ENCODE results near the gene PWWP2B.
"Not testable (repeated sequence)": the region's sequence is repeated elsewhere in the genome, so short reads cannot be mapped to it uniquely, and the experiment has no call there.

The PWWP2B gene

DNA sequence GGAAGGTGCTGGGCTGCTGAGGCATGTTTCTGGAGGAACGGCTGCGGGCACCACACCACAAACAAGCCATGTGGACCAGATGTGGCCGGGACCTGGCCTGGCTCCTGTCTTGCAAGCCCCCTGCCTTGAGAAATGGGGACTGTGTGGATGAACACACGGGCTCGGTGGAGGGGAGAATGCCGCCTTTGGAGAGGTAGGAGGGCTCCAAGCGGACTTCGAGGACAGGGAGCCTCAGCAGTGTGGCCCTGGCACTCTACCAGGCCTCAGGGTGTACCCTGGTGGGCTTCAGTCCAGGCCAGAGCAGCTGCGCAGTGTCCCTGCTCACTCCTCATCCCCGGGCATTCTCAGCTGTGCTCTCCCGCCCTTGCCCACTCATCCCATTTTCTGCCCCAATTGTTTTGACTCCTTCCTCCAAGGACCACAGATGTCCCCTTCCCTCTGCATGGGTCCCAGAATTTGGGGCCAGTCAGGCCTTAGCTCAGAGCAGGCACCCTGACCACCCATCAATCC, 31.5 kb downstream of the PWWP2B start:
- no peak for FAIRE-seq
- DNase-seq (ENCODE audit: insufficient read length, low spot score), result no peak

DNA sequence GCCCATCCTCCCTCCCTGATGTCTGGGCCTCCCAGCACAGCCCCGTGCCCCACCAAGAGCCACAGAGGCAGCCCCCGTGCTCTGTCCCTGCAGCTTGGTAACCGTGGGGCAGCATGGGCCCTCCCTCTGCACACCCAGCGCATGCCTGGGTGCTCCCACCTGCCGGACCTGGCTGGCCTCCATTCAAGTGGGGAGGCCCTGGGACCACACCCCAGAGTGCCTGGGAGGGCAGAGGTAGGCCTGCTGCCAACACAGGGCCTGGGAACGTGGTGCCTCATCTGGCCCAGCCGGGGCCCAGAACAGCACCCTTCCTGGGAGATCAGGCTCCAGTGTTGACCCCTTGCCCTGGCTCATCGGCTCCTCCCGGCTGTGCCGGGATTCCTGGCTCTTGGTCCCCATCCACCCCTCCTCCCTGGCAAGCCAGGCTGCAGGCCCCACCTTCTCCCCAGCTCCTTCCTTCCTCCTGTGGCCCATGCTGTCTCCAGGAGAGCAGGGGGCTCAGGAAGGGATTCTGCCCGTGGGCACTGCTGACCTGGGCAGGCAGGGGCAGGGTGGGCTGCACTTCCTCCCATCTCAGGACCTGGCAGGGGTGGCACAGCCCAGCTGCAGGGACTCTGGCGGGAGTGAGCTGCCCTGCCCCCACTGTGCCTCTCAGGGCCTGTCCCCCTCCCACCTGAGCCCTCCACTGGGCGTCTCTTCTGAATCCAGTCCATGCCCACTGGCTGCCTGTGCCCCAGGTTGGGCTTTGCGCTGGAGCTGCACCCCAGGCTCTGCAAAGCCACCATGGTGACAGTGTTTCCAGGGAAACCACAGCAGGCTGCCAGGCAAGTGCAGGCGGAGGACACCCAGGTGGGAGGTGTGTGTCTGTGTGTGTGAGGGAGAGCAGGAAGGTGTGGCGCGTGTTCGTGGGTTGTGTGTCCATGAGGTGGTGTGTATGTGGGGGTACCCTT, 32.6 kb downstream of the PWWP2B start:
- no peak for DNase-seq (ENCODE audit: insufficient read length, low spot score)
- FAIRE-seq, result no peak

DNA sequence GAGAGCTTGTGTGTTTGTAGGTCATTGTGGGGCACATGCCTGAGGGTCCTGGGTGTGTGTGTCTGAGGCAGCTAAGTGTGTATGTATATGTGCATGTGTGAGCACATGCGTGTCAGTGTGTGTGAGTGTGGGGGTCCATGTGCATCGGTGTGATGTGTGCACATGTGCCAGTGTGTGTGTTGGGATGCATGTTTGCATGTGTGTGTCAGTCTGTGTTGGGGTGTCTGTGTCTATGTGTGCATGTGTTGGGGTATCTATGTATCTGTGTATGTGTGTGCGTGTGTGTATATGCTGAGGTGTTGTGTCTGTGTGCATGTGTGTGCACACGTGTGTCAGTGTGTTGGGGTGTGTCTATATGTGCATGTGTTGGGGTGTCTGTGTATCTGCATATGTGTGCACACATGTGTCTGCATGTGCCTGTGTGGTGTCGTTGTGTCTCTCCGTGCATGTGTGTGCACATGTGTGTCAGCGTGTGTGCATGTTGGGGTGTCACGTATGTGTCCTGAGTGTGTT, 33.3 kb downstream of the PWWP2B start:
- no peak for DNase-seq (ENCODE audit: insufficient read length, low spot score)
- FAIRE-seq, result peak; percentile 76

DNA sequence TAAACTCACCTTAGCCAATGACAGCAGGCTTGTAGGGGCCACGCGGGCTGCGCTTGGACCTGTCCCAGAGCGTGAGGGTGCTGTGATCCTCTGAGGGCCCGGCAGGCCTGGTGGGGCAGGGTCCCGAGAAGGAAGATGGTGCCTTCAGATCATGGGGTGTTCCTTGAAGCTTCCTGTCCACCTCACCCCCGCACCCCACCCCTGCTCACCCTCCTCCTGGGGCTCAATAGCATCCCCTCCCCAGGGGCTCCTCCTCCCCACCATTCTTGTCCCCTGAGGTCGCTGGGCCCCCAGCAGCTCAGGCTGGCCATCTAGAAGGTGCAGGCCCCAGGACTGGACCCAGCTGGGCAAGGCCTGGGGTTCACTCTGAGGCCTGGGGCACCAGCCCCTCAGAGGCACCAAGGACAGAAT, 33.9 kb downstream of the PWWP2B start:
- FAIRE-seq, result no peak
- no peak for DNase-seq (ENCODE audit: insufficient read length, low spot score)

DNA sequence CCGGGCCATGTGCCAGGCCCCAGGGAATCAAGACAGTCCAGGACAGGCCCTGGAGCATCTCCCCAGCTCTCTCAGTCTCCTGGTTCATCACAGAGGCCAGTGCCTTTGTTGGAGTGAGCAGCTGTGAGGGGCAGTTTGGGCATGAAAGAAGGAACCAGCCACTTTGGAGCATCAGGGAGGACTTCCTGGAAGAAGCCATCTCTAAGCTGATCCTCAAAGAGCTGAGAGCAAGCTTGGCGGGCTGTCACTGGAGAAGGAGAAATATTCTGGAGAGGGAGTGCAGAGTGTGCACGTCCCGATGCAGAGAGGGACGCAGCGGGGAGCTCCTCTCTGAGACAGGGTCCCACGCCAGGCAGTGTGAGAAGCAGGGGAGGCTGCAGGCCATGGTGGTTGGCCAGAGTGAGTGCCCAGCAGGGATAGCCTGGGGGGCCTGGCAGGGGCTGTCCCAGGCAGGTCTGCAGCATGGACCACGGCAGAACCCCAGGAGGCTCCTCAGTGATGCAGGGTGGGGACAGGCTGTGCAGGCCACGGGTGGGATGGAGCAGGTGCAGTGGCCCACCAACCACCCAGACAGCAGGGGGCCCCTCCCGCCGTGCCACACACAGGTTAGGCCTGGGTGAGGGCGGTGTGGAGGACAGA, 34.7 kb downstream of the PWWP2B start:
- DNase-seq (ENCODE audit: insufficient read length, low spot score) (no peak), FAIRE-seq (no peak)

DNA sequence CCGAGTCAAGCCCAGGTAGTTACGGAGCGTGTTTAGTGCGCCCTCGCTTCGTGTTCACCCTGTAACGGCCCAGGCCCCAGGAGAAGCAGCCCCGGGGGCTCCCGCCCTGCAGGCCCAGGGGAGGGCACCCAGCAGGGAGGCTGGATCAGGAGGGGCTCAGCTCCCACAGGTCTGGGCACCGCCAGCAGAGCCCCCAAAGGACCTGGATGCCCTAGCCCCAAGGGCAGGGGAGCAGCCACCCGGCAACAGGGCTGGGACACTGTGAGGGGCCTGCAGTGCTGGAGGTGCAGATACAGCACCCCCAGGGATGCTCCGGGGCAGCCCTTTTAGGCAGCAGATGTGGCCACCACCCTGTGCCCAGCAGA, 35.2 kb downstream of the PWWP2B start:
- FAIRE-seq (no peak), DNase-seq (ENCODE audit: insufficient read length, low spot score) (no peak)

DNA sequence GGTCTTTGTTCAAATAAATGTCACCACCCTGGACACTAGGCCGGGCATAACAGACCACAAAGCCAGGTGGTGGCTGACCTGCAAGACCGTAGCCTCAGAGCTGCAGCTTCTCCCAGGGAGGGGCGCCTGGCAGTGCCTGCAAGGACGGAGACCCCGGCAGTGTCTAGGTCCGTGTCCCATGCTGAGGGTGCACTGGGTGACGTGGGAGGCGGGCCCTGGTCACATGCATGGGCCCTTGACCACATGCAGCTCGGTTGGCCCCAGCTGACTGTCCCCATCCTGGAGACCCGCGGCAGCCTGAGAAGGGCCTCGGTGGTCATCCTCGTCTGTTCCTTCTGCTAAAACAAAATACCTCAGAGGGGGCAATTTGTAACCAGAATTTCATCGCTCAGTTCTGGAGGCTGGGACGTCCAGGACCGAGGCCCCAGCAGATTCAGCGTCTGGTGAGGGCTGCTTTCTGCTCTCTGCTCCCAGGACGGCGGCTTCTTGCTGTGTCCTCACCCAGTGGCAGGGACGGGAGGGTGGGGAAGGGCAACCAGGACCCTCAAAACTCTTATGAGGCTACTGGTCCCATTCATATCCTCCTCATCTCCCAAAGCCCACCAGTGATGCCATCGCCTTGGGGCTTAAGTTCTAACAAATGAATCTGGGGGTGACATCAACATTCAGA, 36.8 kb downstream of the PWWP2B start:
- FAIRE-seq (no peak), DNase-seq (ENCODE audit: insufficient read length, low spot score) (no peak)

DNA sequence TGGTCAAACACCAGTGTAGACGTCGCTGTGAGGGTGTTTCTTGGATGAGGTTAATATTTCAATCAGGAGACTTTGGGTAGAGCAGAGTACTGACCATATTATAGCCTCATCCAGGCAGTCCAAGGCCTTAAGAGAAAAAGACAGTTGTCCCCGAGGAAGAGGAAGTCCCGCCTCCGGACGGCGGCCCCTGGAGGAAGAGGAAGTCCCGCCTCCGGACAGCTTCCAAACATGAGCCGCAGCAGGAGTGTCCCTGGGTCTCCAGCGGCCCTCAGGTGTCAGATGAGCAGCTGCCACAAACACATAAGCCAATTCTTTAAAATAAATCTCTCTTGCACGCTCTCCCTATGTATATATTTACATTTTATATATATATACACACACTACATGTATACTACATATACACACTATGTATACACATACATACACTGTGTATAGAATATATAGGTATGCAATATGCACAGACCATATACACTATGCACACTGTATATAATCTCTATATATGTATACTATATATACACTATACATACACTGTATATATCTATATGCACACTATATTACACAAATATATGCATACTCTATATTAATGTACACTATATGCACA, 37.5 kb downstream of the PWWP2B start:
- no peak for FAIRE-seq
- no peak for DNase-seq (ENCODE audit: insufficient read length, low spot score)

DNA sequence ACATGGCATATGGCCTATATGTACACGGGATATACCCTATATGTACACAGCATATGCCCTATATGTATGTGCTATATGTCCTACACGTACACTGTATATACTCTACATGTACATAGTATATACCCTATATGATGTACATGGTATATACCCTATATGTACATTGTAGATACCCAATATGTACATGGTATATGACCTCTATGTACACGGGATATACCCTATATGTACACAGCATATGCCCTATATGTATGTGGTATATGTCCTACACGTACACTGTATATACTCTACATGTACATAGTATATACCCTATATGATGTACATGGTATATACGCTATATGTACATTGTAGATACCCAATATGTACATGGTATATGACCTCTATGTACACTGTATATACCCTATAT, 38.3 kb downstream of the PWWP2B start:
- not testable (repeated sequence) for DNase-seq (ENCODE audit: insufficient read length, low spot score)
- peak; percentile 75 for FAIRE-seq

DNA sequence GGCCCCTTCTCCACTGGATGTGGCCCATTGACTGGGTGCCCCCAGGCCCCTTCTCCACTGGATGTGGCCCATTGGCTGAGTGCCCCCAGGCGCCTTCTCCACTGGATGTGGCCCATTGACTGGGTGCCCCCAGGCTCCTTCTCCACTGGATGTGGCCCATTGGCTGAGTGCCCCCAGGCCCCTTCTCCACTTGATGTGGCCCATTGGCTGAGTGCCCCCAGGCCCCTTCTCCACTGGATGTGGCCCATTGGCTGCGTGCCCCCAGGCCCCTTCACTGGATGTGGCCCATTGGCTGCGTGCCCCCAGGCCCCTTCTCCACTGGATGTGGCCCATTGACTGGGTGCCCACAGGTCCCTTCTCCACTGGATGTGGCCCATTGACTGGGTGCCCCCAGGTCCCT, 39.1 kb downstream of the PWWP2B start:
- DNase-seq (ENCODE audit: insufficient read length, low spot score); FAIRE-seq: not testable (repeated sequence)

DNA sequence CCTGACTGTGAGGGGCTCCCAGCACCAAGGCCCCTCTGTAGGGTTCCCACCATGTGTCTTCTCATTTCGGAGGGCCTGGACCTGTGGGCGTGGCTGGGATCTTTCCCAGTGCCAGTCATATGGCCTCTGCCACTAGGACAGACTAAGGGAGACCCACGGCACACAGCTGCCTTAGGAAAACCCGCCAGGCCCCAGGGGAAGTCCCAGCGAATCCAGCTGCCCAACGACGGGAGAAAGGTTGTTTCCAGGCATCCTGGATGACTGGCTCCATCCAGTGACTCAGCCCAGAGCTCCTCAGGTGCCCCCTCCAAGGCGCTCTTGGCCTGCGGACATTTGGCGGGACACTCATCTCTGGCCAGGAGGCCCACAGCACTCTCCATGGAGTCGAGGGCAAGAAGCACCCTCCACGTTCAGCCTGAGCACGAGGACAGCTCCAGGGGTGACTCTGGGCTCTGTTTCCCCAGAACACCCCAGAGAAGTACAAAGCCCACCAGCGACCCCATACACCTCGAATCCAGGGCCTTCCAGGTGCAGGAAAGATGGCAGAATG, 39.9 kb downstream of the PWWP2B start:
- no peak for FAIRE-seq
- no peak for DNase-seq (ENCODE audit: insufficient read length, low spot score)

DNA sequence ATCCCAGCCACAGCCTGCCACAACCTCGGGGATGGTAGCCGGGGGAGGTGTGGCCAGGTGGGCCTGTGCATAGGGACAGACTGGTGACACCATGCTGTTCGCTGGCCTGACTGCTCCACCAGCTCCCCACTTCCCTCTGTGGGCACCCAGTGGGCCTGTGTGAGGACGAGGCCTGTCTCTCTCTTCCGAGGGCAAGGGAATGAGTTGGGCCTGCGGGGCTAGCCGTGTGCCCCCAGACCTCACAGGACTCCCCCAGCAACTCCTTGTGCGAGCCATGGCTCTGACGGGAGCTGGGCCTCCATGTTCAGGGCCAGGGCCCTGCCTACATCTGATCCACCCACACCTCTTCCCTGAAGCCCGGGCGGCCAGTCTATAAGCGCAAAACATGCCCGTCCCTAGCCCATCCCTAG, 40.5 kb downstream of the PWWP2B start:
- no peak for DNase-seq (ENCODE audit: insufficient read length, low spot score)
- no peak for FAIRE-seq

DNA sequence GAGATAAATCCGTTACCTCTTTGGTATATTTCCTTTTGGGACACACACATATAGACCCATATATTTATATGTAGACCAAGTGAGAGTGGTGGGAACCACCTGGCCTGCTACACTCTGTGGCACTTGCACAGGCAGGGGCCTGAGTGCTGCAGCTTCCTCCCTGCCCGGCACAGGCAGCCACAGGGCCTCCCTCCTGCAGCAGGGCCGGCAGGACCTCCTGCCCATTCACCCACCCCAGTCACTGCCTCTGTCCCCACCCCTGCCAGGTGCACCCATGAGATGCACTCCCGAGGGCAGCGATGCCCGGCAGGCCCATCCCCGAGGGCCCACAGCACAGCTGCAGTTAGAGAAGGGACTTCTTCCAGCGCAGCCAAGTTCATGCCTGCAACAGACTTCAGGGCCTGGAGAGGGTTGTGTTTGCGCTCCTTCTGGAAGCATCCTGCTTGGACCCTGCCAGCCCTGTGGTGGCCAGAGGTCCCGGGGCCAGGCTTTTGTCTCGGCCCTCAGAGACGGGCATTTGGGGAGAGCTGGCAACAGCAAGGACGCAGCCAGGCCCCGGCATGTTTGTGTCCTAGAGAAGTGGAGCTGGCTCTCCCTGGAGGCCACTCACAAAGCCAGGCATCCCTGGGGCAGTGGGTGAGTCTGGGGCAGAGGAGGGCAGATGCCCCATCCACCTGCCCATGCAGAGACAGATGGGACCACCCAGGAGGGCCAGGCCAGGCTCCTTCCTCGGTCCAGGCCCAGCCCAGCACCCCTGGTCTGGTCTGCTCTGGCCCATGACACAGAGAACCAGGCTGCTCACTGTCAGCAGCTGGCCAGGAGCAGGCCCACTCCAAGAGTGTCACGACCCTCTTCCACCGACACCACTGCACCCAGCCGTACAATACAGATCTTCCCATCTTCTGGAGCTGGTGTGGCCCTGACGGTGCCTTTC, 41.4 kb downstream of the PWWP2B start:
- FAIRE-seq (no peak), DNase-seq (ENCODE audit: insufficient read length, low spot score) (no peak)

DNA sequence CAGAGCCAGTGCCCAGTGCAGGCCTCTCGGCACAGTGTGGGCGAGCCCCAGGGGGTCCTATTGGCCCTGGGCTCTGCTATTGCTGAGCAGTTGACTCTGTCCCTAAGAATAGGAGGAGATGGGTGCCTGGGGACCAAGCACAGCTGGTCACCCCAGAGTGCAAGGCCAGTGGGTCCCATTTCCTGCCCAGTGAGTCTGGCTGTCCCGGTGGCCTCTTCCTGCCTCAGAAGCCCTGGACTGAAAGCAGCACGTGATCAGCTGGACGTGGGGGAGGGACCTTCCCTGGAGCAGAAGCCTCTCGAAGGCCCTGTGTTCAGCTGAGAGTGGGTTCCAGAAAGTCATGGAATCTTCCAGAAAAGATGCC, 42.0 kb downstream of the PWWP2B start:
- no peak for FAIRE-seq
- DNase-seq (ENCODE audit: insufficient read length, low spot score), result no peak

DNA sequence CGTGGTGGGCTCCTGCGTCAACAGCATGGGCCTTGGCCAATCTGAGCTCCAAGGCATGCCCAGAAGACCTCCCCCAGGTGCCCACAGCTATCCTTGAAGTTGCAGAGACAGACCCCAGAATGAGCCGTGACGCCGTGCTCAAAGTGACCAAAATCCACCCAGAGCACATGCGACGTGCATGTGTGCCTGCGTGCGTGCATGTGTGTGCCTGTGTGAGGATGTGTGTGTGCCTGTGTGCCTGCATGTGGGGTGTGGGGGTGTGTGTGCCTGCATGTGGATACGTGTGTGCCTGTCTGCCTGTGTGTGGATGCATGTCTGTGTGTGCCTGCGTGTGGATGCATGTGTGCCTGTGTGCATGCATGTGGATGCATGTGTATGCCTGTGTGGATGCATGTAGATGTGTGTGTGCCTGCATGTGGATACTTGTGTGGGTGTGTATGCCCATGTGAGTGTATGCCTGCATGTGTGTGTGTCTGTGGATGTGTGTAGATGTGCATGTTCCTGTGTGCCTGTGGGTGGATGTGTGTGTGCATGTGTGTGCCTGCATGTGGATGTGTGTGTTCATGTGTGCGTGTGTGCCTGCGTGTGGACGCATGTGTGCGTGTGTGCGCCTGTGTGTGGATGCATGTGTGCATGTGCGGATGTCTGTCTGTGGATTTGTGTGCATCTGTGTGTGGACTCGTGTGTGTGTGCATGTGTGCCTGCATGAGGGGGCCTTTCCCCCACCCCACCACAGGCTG, 42.6 kb downstream of the PWWP2B start:
- no peak for DNase-seq (ENCODE audit: insufficient read length, low spot score)
- FAIRE-seq, result no peak

DNA sequence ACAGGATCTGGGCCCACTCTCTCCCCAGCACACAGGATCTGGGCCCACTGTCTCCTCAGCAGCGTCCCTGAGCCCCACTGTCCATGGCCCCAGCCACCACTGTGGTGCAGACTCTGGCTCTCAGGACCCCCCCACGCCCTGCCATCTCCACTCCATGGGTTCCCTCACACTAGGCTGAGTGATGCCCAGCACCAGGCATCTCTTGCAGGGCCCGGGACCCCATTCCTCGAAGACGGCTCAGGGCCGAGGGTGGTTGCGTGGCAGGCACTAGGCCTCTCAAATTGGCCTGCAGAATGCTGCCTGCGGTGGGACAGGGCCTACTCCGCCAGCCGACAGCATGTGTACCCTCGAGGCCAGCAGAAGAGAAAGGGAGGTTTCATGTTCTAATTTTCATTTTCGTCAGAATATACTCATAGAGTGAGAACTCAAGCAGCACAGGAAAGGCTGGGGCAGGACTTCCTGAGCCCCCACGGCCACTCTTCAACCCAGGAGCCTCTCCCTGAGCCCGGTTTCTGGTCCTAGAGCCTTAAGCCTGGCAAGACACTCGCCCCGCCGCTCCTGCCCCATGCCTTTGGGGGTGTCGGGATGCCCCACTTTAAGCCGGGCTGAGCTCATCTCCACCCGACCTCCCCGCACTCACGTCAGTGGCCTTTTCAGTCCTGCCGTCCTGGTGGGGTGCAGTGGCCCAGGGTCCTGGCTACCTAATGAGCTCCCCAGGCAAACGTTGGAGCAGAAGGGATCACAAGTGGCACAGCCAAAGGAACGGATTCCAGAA, 44.0 kb downstream of the PWWP2B start:
- DNase-seq (ENCODE audit: insufficient read length, low spot score), result no peak
- FAIRE-seq, result no peak

DNA sequence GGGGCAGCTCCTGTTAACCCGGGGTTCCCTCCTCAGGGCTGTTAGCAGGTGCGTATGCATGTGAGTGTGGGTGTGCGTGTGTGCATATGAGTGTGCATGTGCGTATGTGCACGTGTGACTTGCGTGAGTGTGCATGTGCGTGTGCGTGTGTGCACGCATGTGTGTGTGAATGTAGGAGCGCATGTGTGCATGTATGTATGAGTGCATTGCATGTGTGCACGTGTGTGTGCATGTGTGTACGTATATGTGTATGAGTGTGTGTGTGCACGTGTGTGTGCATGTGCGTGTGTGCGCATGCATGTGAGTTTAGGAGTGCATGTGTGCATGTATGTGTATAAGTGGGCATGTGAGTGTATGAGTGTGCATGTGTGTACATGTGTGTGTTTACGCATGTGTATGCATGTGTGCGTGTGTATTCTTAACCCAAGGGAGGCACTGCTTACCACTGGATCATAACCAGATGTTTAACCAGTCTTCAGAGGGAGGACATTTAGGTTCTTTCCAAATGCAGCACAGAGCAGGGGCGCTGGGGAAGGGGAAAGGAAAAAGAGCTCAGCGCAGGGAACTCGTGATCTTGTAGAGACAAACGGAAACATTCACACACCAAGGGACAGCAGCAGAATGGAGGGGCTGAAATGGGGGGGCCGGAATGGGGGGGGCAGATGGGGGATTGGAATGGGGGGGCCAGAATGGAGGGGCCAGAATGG, 45.0 kb downstream of the PWWP2B start:
- DNase-seq (ENCODE audit: insufficient read length, low spot score) (no peak), FAIRE-seq (peak; percentile 63)
